Loucy (cell line): ENCODE results near the gene NSMCE3.

Source experiments
- H2AFZ ChIP-seq: fragments of 200-600 bp; sonication (generic); 2 replicates; pipeline ENCODE4 v1.6.0; 2016; ENCODE audit warnings: antibody characterized with exemption, mild to moderate bottlenecking, low read length, moderate library complexity
- H3F3A ChIP-seq: fragments of 200-600 bp; 2 replicates; pipeline ENCODE4 v1.6.0; 2016; ENCODE audit warnings: antibody characterized with exemption, low read depth, mild to moderate bottlenecking
- H3K27me3 ChIP-seq: fragments of 200-600 bp; sonication (generic); 2 replicates; pipeline ENCODE4 v1.6.1; 2014; ENCODE audit warnings: low read length, mild to moderate bottlenecking; ENCODE audit not compliant: insufficient read depth, poor library complexity, severe bottlenecking
- H3K36me3 ChIP-seq: fragments of 200-600 bp; sonication (generic); 2 replicates; pipeline ENCODE4 v1.6.1; 2016; ENCODE audit warnings: low read length; ENCODE audit not compliant: insufficient read depth
- H3K4me1 ChIP-seq: fragments of 200-600 bp; sonication (generic); 2 replicates; pipeline ENCODE4 v1.5.1; 2014; ENCODE audit warnings: low read length, mild to moderate bottlenecking; ENCODE audit not compliant: insufficient read depth, poor library complexity, severe bottlenecking
- H3K4me2 ChIP-seq: fragments of 200-600 bp; sonication (generic); 2 replicates; pipeline ENCODE4 v1.6.0; 2014; ENCODE audit warnings: antibody characterized with exemption, low read length, low read depth, mild to moderate bottlenecking; ENCODE audit not compliant: poor library complexity, severe bottlenecking
- H3K4me3 ChIP-seq: fragments of 200-600 bp; sonication (generic); 2 replicates; pipeline ENCODE4 v1.5.1; 2014; ENCODE audit warnings: low read length, mild to moderate bottlenecking, mixed read lengths; ENCODE audit not compliant: poor library complexity, severe bottlenecking
- H3K79me2 ChIP-seq: fragments of 200-600 bp; sonication (generic); 2 replicates; pipeline ENCODE4 v1.6.1; 2014; ENCODE audit warnings: low read length; ENCODE audit not compliant: insufficient read depth
- H3K9ac ChIP-seq: fragments of 200-600 bp; sonication (generic); 2 replicates; pipeline ENCODE4 v1.6.0; 2014; ENCODE audit warnings: mild to moderate bottlenecking, low read depth, low read length, moderate library complexity; ENCODE audit not compliant: poor library complexity, severe bottlenecking
- H3K9me2 ChIP-seq: fragments of 200-600 bp; sonication (generic); replicated peaks from 2 replicates; pipeline ENCODE4 v1.6.1; 2016; ENCODE audit warnings: low read depth, low read length, mixed read lengths
- H3K9me3 ChIP-seq: fragments of 200-600 bp; sonication (generic); 2 replicates; pipeline ENCODE4 v1.6.1; 2014; ENCODE audit warnings: mild to moderate bottlenecking, antibody characterized with exemption, low read length, low read depth; ENCODE audit not compliant: insufficient read depth
- H4K20me1 ChIP-seq: fragments of 200-600 bp; sonication (generic); 2 replicates; pipeline ENCODE4 v1.6.0; 2014; ENCODE audit warnings: antibody characterized with exemption, low read length, mild to moderate bottlenecking; ENCODE audit not compliant: insufficient read depth, poor library complexity, severe bottlenecking
- CTCF ChIP-seq: fragments of 200-600 bp; sonication (generic); conservative IDR thresholded peaks from 2 replicates; pipeline ENCODE4 v1.5.1; 2014; ENCODE audit warnings: mild to moderate bottlenecking, antibody characterized with exemption, low read length
- EZH2phosphoT487 ChIP-seq: fragments of 200-600 bp; IDR thresholded peaks from 2 replicates; pipeline ENCODE4 v1.6.1; 2018; ENCODE audit warnings: antibody characterized with exemption, mild to moderate bottlenecking, moderate library complexity, borderline replicate concordance

NSMCE3 gene

GRCh38 chr15:29275855-29276254 is 6.2 kb upstream of the NSMCE3 start:
- no peak overlapping the region for H3K9ac ChIP-seq
- TF ChIP-seq CTCF (no peak), EZH2phosphoT487 (no peak)
- H4K20me1 ChIP-seq, result no peaks in the 10 kb centered on the region
- no peaks in the 10 kb centered on the region for H3K9me2 ChIP-seq
- H3K36me3 ChIP-seq, result no peaks in the 10 kb centered on the region
- no peaks in the 10 kb centered on the region for H3K27me3 ChIP-seq
- H3K4me3 ChIP-seq, result no peak overlapping the region
- no peak overlapping the region for H3K4me2 ChIP-seq
- H3K4me1 ChIP-seq, result peaks cover under 1% of the 10 kb centered on the region
- H3K9me3 ChIP-seq, result no peaks in the 10 kb centered on the region
- H3K79me2 ChIP-seq, result no peaks in the 10 kb centered on the region
- H3F3A ChIP-seq, result no peaks in the 10 kb centered on the region
- no peak overlapping the region for H2AFZ ChIP-seq

GRCh38 chr15:29274946-29275345 is 5.3 kb upstream of the NSMCE3 start:
- Histone ChIP-seq H3K9ac (no peak overlapping the region), H3K79me2 (no peaks in the 10 kb centered on the region), H3K4me2 (no peak overlapping the region), H3K4me3 (no peak overlapping the region), H3K27me3 (no peaks in the 10 kb centered on the region), H3F3A (no peaks in the 10 kb centered on the region), H3K36me3 (no peaks in the 10 kb centered on the region), H3K9me2 (no peaks in the 10 kb centered on the region), H3K9me3 (no peaks in the 10 kb centered on the region), H3K4me1 (peaks cover 7% of the 10 kb centered on the region), H2AFZ (no peak overlapping the region), H4K20me1 (no peaks in the 10 kb centered on the region)
- TF ChIP-seq CTCF, result no peak
- TF ChIP-seq EZH2phosphoT487, result no peak

GRCh38 chr15:29272219-29272618 is 2.6 kb upstream of the NSMCE3 start:
- H2AFZ ChIP-seq, result no peak overlapping the region
- no peaks in the 10 kb centered on the region for H3K9me2 ChIP-seq
- peaks cover 15% of the 10 kb centered on the region for H4K20me1 ChIP-seq
- H3K27me3 ChIP-seq, result no peaks in the 10 kb centered on the region
- H3K36me3 ChIP-seq, result no peaks in the 10 kb centered on the region
- peaks cover 25% of the 10 kb centered on the region for H3K4me1 ChIP-seq
- H3K79me2 ChIP-seq, result peaks cover 22% of the 10 kb centered on the region
- TF ChIP-seq EZH2phosphoT487 (no peak), CTCF (no peak)
- no peak overlapping the region for H3K4me3 ChIP-seq
- no peak overlapping the region for H3K4me2 ChIP-seq
- no peak overlapping the region for H3K9ac ChIP-seq
- H3F3A ChIP-seq, result no peaks in the 10 kb centered on the region
- no peaks in the 10 kb centered on the region for H3K9me3 ChIP-seq
